ENCODE results near the gene RGSL1.
"Not testable (repeated sequence)": the region's sequence is repeated elsewhere in the genome, so short reads cannot be mapped to it uniquely, and the experiment has no call there.

RGSL1 gene

DNA sequence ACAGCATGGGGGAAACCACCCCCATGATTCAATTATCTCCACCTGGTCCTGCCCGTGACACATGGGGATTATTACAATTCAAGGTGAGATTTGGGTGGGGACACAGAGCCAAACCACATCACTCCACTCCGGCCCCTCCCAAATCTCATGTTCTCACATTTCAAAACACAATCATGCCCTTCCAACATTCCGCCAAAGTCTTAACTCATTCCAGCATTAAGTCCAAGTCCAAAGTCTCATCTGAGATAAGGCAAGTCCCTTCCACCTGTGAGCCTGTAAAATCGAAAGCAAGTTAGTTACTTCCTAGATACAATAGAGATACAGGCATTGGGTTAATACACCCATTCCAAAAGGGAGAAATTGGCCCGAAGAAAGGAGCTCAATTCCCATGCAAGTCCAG is 78.3 kb downstream of the RGSL1 start:
- DNase-seq (ENCODE audit: insufficient read length, low spot score); FAIRE-seq: not testable (repeated sequence)

DNA sequence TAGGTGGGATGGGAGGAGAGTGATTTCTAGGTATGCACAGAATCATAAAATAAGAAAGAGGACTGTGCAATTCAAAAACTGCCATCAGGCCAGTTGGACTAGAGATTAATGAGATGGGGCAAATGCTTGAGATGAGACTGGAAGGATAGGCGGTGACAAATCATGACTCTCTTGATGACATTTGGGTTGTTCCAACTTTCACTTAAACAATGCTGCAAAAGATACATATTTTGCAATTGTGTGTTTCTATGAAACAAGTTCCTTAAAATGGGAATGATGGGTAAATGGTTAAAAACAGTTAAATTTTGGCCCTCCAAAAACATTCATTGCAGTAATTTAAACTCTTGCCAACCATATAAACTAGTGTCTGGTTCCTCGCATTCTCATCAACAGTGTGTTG is 84.0 kb downstream of the RGSL1 start:
- no peak for DNase-seq (ENCODE audit: insufficient read length, low spot score)
- FAIRE-seq: no peak

DNA sequence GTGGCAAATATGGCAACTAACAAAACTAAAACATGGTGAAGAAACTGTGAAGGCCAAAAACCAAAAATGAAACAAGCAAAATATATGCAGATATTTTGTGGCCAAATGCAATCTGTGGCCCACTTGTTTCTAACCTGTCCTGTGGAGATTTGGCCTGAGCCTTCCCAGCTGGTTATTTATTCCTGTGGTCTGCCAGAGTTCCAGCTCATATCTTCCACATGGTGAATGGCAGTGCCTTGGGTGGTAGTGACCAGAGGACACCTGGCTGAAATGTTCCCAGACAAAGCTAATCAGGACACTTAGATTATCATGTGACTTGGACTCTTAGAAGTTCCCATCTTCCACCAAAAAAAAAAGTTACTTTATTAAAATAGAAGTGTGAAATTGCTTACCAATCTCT is 99.4 kb downstream of the RGSL1 start:
- no peak for FAIRE-seq

DNA sequence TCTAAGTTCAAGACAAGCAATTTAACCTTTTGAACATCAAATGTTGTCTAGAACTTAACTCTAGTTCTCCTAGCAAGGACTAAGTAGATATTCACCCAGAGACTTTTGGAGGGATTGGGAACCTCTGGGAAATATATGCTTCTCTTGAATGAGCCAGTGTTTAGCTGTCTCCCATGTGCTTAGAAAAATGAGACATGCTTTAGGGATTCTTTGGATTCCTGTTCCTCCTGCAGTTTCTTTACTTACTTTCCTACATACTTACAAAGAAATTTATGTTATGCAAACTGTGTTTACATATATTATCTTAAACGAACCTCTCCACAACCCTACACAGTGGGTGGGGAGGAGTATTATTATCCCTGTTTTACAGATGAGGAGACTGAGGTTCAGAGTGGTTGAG is 99.9 kb downstream of the RGSL1 start:
- DNase-seq (ENCODE audit: insufficient read length, low spot score) (no peak), FAIRE-seq (no peak)

More for the DNA sequence above, 99.4 kb downstream of the RGSL1 start:
- DNase-seq (ENCODE audit: insufficient read length, low spot score): no peak

DNA sequence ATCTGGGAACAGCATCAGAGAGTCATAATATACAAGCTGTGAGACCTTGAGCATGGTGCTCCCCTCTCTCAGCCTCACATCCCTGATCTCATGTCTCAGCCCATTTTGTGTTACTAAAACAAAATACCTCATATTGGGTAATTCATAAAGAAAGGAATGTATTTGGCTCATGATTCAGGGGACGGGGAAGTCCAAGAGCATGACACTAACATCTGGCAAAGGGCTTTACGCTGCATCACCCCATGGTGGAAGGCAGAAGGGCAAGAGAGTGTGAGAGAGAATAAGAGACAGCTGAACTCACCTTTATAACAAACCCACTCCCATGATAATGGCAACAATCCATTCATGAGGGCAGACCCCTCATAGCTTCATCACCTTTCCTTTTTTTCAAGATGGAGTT is 102.6 kb downstream of the RGSL1 start:
- FAIRE-seq (no peak), DNase-seq (ENCODE audit: insufficient read length, low spot score) (no peak)

DNA sequence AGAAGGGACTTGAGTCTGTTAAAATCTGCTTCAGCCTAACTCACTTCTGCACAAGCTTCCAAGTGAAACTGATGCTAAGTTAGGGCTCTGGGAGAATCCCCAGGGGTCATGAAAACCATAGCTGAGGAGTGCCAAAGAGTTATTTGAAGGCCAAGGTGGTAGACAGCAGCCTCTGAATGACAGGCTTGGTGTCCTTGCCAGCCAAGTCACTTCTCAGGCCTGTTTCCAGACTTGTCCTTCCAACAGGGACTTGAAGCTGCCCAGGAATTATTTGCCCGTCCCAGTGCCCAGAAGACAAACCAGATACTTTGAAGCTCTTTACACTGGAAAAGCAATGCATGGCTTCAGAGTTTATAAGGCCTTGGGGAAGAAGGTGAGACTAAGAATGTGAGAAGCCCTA is 105.5 kb downstream of the RGSL1 start:
- FAIRE-seq (no peak), DNase-seq (ENCODE audit: insufficient read length, low spot score) (no peak)

DNA sequence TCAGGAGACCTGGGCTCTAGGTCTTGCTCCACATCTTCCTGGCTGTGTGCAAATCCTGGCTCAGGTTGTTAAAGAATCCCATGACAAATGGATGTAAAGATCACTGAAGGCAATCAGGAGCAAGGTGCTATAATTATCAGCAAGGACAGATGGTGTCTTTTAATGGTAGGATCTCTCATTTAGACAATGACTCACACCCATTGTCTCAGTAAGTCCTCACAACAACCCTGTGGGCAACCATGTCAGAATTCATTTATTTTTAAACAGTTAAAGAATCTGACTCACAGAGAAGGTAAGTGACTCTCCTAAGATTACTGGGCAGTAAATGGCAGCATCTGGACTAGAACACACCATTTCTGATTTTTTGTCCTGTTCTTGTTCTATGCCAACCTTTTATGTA is 106.3 kb downstream of the RGSL1 start:
- FAIRE-seq (no peak), DNase-seq (ENCODE audit: insufficient read length, low spot score) (no peak)

DNA sequence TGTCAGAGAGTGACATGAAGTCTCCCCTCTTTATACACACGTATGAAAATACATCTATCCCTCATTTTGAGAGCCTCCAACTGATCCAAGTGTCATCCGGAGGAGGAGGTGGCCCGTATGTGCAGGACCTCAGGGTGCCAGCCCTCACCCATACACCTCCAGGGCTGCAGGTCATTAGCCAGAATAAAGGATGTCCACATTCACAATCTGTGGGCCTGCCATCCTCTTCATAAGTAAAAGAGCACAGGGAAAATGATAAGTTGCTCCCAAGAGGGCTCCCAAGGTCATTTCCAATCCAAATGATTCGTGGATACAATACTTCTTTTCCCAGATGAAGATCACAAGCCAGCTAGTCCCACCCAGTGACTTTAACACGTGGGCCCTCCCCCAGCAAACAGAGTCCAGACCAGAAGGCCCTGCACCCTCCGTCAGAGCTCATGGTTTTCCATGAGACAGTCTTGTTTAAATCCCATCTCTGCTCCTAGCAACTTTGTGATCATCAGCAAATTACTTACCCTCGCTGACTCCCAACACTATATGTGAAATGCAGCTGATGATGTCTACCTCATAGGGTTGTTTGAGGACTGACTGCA is 110.5 kb downstream of the RGSL1 start:
- DNase-seq (ENCODE audit: insufficient read length, low spot score): no peak
- FAIRE-seq: no peak

DNA sequence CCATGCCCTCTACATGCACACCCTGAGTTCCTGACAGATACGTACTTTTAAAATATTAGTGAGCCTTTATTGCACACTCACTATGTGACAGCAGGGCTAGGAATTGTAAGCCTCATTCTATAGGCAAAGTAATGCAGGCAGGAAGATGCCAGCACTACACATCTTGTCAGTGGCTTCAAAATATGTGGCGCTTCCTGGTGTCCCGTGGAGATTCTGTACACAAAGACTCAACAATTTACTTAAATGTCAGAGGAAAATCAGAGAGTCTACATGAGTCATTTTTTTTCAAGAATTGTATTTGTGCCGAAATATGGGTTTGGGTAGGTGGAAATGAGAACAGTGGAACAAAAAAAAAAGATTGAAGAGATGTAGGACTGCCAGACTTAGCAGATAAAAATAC is 111.5 kb downstream of the RGSL1 start:
- no peak for DNase-seq (ENCODE audit: insufficient read length, low spot score)

DNA sequence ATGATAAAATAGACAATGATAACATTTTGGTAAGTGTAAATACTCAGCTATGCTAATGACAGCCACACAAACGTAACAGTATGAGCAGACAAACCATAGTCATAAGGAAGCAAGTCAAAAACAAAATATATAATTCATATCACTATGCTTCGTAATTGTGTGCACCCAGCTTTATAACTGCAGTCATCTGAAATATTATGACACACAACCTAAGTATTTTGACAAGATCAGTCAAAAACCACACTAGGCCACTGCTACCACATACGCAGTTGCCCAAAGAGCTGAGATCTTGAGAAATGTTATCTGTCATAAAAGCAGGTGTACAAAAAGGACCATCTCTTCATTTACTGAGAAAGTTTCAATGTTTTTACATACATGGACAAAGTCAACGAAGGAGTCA is 113.1 kb downstream of the RGSL1 start:
- DNase-seq (ENCODE audit: insufficient read length, low spot score) (no peak), FAIRE-seq (no peak)

More for the DNA sequence above, 111.5 kb downstream of the RGSL1 start:
- FAIRE-seq: no peak

DNA sequence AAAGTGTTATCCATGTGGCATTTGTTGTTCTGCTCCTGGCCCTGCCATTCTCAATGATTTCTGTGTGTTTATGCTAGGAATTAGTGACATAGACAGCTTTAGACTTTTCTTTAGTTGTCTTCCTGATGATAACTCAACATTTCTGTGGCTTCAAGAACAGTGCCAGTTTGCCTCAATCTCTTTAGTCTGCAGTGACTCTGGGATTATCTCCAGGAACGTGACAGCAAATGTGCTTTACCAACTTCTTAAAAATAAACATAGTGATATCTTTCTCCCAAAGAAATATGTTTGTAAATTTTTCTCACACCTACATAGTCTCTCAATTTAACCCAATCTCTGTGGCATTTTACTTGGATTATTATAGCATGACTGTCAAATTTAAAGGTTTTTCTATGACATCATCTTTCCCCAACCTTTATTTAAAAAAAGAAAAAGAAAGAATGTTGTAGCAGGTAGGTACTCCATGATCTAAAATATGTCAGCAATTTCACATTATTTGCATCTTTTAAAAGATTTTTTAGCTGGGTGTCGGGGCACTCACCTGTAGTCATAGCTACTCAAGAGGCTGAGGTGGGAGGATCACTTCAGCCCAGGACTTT is 114.6 kb downstream of the RGSL1 start:
- DNase-seq (ENCODE audit: insufficient read length, low spot score) (no peak), FAIRE-seq (no peak)

DNA sequence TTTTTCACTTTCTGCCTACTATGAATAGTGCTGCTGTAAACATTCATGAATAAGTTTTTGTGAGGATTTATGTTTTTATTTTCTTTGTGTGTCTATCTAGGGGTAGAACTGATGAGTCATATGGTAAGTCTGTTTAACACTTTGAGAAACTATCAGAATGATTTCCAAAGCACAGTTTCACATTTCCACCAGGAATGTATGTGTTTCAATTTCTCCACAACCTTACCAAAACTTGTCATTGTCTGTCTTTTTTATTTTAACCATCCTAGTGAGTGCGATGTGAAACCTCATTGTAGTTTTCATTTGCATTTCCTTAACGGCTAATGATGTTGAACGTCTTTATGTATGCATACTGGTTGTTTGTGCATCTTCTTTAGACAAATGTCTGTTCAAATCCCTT is 115.6 kb downstream of the RGSL1 start:
- DNase-seq (ENCODE audit: insufficient read length, low spot score): no peak
- FAIRE-seq: no peak

DNA sequence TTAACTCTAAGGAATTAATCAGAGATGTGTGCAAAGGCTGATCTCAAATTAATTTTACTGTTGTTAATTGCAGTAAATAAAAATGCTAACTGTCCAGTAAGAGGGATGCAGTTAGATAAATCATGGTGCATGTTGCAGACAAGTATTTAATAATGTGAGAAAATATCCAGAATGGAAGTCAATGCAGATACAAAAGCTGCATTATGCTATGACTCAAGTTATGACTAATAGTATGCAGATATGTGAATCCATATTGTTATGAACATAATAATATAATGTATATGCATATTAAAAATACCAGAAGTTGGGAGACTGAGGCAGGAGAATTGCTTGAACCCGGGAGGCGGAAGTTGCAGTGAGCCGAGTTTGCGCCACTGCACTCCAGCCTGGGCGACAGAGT is 117.7 kb downstream of the RGSL1 start:
- DNase-seq (ENCODE audit: insufficient read length, low spot score) (no peak), FAIRE-seq (no peak)

DNA sequence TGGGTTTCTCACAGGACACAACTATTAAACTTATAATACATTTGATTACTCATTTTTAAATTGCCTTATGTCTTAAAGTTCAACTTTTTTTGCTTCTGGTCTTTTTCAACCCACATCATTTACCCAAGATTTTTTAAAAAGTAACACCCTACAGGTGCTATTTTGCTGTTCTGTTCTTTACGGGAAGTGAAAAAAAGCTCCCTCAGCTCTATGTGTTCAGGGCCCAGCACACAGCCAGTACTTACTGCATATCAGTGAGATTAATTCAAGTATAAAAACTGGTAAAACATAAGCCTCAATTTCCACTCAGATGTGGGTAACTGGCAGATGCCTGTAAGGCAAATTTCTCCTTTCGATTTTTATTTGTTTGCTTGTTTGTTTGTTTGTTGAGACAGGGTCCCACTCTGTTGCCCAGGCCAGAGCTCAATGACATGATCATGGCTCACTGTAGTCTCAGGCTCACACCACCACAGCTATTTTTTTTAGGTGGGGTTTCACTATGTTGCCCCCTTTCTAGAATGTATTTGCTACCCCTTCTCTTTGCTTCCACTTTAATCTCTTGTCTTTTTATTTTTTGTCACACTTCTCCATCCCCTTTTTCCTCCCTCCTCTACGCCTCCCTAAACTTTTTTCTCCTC is 118.8 kb downstream of the RGSL1 start:
- FAIRE-seq (no peak), DNase-seq (ENCODE audit: insufficient read length, low spot score) (no peak)

DNA sequence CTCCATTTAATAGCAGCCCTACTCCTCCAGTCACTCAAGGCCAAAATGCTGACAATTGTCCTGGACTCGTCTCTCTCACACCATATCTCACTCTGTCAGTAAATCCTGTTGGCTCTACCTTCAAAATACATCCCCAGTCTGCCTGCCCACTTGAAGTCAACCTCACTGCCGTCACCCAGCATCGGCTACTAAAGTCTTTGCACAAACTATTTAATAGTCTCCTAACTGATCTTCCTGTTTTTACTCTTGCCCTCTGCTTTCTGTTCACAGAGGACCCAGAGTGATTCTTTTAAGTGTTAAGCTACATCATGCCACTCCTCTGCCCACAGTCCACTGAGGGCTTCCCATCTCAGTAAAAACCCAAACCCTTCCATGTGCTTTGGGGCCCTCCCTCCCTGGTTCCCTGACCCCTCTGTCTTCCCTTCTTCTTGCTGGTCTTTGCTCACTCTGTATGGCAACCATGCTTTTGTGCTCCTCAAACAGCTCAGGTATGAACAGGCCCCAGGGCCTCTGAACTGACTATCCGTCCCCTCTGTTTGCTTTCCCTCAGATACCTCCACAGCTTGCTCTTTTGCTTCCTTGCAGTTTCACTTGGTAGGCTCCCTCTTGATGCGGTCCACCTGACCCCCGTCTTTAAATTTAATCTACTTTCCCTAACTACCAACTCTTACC is 120.1 kb downstream of the RGSL1 start:
- DNase-seq (ENCODE audit: insufficient read length, low spot score): no peak
- FAIRE-seq: no peak

DNA sequence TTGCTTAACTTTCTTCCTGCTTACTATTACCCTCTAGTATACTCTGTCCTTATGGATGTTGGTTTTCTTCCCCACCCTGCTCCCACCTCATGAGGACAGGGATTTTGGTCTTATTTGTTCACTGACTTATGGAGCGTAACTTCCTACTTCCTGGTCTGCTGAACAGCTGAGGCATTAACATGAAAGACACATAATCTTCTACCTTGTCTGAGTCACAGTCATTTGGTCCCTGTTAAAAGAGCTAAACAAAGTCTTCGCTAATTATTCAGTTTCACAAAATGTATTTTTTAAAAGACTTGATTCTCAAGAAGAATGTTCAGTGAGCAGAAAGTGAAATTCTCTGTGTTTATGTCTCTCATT is 120.6 kb downstream of the RGSL1 start:
- FAIRE-seq (no peak), DNase-seq (ENCODE audit: insufficient read length, low spot score) (no peak)

DNA sequence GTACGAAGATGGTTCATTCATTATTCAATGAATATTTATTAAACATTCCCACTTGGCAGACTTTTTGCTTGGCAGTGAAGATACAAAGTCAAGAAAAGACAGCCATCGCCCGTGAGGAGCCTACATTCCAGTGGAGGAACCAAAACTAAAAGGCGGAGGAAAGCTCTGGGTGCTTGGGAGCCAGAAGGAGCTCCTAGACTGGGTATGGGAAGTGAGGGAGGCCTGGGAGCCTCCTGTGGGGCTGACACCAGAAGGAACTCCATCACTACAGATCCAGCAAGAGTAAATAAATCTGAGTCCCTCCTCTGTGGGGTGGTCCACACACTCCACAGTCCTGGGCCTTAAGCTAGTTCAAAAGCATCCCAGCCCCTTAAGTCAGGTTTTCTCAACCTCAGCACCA is 124.2 kb downstream of the RGSL1 start:
- DNase-seq (ENCODE audit: insufficient read length, low spot score): no peak

DNA sequence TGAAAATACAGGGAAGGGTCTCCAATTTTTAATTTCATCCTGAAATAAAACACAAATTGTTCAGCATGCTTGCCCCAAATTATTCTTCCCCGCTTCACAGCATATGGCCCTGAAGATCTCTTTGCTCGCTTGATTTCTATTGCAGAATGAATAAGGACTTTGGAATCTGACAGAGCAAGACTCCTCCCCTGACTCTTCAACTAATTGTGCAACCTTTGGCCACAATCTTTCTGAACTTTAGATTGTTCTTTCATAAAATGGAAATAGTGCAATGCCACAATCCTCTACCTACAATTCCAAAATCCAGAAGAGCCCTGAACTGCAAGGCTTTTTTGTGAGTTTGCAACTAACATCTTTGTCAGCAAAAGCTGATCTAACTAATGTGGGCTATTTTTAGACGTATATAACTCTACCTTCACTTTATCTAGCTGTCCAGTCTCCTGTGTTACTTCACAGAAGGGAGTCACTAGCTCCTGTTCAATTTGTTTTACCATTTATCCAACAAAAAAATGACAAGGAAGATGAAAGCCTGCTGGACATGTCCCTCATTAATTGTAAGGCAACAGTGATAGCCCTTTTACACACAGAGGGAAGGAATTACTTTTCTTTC is 125.7 kb downstream of the RGSL1 start:
- DNase-seq (ENCODE audit: insufficient read length, low spot score): peak; percentile 19
- FAIRE-seq: no peak

More for the DNA sequence above, 124.2 kb downstream of the RGSL1 start:
- no peak for FAIRE-seq

DNA sequence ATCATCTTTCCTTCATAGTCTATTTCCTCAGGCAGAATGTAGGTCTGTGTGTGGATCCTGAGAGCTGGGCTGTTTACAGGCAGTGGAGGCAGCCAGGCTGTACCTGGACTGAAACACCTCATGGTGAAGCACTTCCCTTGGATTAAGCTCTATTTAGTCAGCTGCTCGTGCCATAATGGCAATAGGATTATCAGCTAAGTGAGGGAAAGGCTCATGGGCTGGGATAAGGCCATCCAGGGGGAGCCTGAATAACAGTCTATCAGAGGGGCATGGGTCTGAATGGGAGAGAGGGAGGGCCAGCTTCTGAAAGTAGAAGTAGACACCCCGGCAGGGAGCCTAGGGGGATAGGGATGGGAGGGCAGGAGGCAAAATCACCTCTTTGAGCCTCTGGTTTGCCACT is 130.8 kb downstream of the RGSL1 start:
- no peak for FAIRE-seq
- DNase-seq (ENCODE audit: insufficient read length, low spot score): no peak

DNA sequence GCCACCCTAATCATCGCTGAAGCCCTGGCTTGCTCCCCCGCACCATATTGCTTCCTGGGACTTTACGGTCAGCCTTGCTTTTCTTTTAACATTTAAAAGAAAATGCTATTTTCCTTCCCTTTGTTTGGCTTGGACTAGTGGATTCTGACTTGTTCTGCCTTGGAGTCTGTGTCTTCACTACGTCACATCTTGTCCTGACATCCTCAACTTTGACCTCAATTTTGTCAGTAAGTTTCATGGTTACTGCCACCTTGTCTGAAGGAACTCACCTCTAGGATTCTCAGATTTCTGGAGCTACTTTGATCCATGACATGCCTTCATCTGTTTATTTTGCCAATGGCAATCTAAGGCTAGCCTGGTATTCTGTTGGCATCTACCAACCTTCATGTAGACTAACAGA is 134.8 kb downstream of the RGSL1 start:
- no peak for FAIRE-seq
- DNase-seq (ENCODE audit: insufficient read length, low spot score): no peak

DNA sequence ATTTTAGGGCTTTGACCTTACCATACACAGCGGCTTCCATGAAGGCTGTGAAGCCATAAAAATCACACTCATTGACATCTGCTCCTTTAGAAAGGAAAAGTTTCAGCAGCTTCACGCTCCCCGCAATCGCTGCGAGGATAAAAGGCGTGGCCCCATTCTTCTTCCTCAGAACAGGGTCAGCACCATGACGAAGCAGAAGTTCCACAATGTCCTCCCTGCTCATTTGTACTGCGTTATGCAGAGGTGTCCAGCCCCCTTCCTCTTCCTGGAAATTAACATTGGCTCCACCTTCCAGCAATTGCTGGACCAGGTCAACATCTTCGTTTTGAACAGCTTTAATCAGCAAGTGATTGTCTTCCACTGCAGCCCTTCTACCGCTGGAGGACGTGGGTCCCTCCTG is 136.4 kb downstream of the RGSL1 start:
- DNase-seq (ENCODE audit: insufficient read length, low spot score) (no peak), FAIRE-seq (no peak)

DNA sequence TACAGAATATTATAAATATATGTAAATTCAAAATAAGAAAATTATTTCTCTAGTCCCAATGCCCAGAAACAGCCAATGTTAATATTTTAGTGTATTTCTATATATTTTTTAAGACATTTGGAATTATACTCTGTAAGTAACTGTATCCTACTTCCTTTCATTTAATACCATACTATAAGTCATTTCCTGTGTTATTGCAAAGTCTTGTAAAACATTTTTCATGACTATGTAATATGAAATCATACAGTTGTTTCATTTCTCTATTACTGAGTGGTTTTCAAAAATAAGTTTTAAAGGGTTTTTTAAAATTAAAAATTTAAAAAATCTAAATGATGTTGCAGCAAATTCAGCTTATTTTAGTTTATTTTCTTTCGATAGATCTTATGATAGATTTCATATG is 137.1 kb downstream of the RGSL1 start:
- no peak for FAIRE-seq

More for the DNA sequence above, 137.1 kb downstream of the RGSL1 start:
- DNase-seq (ENCODE audit: insufficient read length, low spot score): no peak
